Posterior vena cava (tissue), 2 donors: Measurements from ENCODE around the gene PEDS1. TPM values are rescaled to one million over a fixed set of nuclear protein-coding genes. Genes with fewer than 3 reads are reported as not detected.
"Not testable (repeated sequence)": the region's sequence is repeated elsewhere in the genome, so short reads cannot be mapped to it uniquely, and the experiment has no call there.

Experiments
- DNase-seq: peaks from one replicate; pipeline ENCODE4 v3.0.0-alpha.2; 2020; ENCODE audit warnings: low spot score
- intact Hi-C, 2 donors: fragments of 100-400 bp; cut with DNase I; formaldehyde crosslinking; loops; one replicate each; pipeline versions ENCODE4 v1.14.1 to v1.14.2; 2022 to 2023
- long read RNA-seq, 2 donors: library from polyadenylated mRNA; unstranded; transcript quantifications; one replicate each; pipeline ENCODE4 v2.0.0, GENCODE V29; 2020 to 2021
- total RNA-seq, 2 donors: library from RNA; stranded (reverse); fragmentation: NEBNext Ultra II Directional; extraction: Animal tissue kit (Norgen Biotek cat#: 25700); gene quantifications; one replicate each; pipeline ENCODE4 v1.2.1, GENCODE V29; 2021
- donor health status: DM: yes; HTN: yes; CAD: no.
- donor health status: DM: yes; HTN: yes; CAD: no.

The PEDS1 gene
- 10 to 100 TPM; 31.5 to 35.5 TPM for total RNA-seq
- long read RNA-seq, donor 1, full-length matches to known transcripts: 12 of 25 reads
- long read RNA-seq, donor 1, partial matches to known transcripts: 3 of 25 reads
- long read RNA-seq, donor 1, other reads (novel, unspliced or antisense): 10 of 25 reads
- long read RNA-seq, donor 2, full-length matches to known transcripts: 76 of 103 reads
- long read RNA-seq, donor 2, partial matches to known transcripts: 11 of 103 reads
- long read RNA-seq, donor 2, other reads (novel, unspliced or antisense): 16 of 103 reads

DNA sequence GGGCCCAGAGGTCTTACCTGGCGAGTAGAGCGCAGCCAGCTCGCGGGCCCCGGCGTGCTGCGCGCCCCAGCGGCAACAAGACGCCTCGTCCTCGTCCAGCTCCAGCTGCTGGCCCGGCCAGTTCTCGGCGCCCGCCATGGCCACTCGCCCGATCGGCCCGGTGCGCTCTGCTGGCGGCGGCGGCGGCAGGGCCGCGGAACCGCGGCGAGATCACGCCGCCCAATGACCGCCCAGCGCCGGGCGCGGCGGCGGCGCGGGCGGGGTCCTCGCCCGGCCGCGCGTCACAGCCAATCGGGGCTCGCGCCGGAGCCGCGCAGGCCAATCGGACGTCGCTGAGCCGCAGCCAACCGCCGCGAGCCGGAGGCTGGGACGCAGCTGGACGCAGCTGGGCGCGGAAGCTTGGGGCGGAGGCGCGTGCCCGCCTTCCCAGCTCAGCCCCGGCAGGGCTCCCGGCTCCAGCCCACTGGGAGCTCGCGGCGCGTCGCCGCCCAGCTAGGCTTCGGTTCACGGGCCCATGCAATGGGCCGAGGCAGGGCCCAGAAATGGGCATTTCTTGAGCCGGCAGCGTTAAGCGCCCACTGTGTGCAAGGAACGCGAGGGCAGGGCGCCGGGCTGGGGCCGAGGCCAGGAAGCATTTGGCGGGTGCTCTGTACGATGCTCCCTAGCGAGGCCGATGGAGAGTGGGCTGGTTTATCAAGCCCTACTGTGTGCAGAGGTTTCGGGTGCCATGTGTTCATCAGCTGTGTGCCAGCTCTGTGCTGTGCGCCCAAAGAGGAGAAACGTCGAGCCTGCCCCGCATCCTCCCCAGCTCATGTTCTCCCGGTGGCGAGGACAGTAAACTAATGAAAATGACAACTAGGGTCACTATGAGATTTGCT is at the start of gene PEDS1:
Gene PEDS1, minus strand, starts transcription at position 224 of the 878 bp plus-strand sequence. Its CDS starts 86 bp downstream, at position 138.
- intact Hi-C loops: no loop called here

GRCh38 chr20:50202677-50203076 is 49.2 kb upstream of the PEDS1 start:
- no peak for DNase-seq
- intact Hi-C loops: no loop called here

More for the DNA sequence above, at the start of gene PEDS1:
- peak; percentile 98 for DNase-seq

- intact Hi-C loops, DNase-seq: not testable (repeated sequence)
Measured at GRCh38 chr20:50201710-50202109, 48.2 kb upstream of the PEDS1 start.

GRCh38 chr20:50200482-50201104 is 47.1 kb upstream of the PEDS1 start:
- no peak for DNase-seq
- intact Hi-C loops: no loop called here

GRCh38 chr20:50199703-50200102 is 46.2 kb upstream of the PEDS1 start:
- intact Hi-C loops: loop anchor here in 1 of 2 donors (10.0 kb wide), 2 partner anchors 85 to 175 kb away; no protein-coding TSS in a partner anchor

DNA sequence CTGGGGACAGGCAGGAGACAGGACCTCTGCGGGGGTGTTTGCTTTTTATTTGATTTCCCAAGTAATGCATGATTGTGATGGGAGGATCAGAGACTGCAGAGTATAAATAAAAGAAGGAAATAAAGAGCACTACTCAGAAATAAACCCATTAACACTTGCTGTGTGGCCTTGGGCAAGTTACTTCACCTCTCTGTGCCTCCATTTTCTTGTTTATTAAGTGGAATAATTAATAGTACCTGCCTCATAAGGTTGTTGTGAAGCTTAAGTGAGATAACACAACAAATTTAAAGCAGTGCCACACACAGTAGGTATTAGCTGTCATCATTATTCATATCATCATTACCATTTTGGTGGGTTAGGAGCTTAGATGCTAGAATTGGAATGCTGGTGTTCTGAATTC is 45.2 kb upstream of the PEDS1 start:
- intact Hi-C loops: loop anchor here in 1 of 2 donors (10.0 kb wide), 2 partner anchors 86 to 176 kb away; no protein-coding TSS in a partner anchor
- DNase-seq: no peak

More at GRCh38 chr20:50199703-50200102, 46.2 kb upstream of the PEDS1 start:
- no peak for DNase-seq

- intact Hi-C loops: loop anchor here in 1 of 2 donors (10.0 kb wide), 2 partner anchors 87 to 177 kb away; no protein-coding TSS in a partner anchor
- no peak for DNase-seq
Measured at GRCh38 chr20:50198180-50198666, 44.7 kb upstream of the PEDS1 start.

- intact Hi-C loops: loop anchor here in 1 of 2 donors (10.0 kb wide), 2 partner anchors 87 to 177 kb away; no protein-coding TSS in a partner anchor
Measured at GRCh38 chr20:50197463-50198179, 44.1 kb upstream of the PEDS1 start.

DNA sequence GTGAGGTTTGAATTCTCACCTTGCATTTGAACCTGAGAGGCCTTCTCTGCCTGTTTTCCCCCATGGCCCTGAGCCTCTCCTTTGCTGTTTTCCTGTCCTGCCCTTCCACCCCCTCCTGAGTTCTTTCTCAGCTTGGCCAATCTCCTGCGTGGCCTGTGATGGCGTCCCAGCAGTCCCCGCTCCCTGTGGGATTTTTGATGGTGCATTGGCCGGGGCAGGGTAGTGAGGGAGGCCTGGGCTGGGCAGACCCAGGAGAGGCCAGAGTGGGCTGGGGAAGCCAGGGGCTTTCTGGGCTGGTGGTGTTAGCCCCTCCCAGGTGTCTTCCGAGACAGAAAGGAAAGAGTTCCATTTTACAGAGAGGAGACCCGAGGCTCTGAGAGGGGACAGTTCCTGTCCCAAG is 43.4 kb upstream of the PEDS1 start:
- intact Hi-C loops: loop anchor here in 1 of 2 donors (1.0 to 10.0 kb wide), 3 partner anchors 46 to 178 kb away; no protein-coding TSS in a partner anchor
- no peak for DNase-seq

More at GRCh38 chr20:50197463-50198179, 44.1 kb upstream of the PEDS1 start:
- DNase-seq: no peak

DNA sequence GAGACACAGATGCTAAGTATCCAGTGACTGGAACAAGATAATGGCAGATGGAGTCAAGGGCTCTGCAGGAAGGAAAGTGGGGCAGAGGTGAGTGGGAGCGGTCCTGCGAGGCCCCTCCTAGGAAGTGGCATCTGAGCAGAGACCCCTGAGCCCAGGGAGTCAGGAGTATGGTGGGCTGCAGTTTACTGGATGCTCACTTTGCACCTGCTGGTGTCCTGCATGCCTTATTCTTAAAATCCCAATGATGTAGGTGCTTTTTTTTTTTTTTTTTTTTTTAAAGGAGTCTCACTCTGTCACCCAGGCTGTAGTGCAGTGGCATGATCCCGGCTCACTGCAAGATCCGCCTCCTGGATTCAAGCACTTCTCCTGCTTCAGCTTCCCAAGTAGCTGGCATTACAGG is 42.7 kb upstream of the PEDS1 start:
- intact Hi-C loops: loop anchor here in 1 of 2 donors (1.0 to 10.0 kb wide), 3 partner anchors 47 to 179 kb away; no protein-coding TSS in a partner anchor
- no peak for DNase-seq

DNA sequence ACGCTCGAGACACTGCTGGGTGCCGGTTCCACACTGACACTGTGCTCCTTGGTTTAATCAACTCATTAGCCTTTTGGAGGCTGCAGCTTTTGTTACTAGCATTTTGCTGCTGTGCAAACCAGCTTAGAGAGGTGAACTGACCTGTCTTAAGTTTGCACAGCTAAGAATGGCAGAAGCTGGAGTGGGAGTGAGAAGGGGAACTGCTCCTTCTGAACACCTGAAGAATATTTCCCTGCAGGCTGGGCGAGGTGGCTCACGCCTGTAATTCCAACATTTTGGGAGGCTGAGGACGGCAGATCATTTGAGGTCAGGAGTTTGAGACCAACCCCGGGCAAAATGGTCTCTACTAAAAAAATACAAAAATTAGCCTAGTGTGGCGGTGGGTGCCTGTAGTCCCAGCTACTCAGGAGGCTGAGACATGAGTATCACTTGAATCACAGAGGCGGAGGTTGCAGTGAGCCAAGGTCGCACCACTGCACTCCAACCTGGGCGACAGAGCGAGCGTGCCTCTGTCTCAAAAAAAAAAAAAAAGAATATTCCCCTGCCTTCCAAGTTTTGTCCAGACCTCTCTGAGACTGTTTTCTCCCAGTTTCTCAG is 42.1 kb upstream of the PEDS1 start:
- intact Hi-C loops: loop anchor here in 1 of 2 donors (1.0 to 10.0 kb wide), 3 partner anchors 48 to 179 kb away; no protein-coding TSS in a partner anchor
- DNase-seq: no peak

GRCh38 chr20:50194831-50195523 is 41.5 kb upstream of the PEDS1 start:
- no peak for DNase-seq
- intact Hi-C loops: loop anchor here (5.0 to 10.0 kb wide), 4 partner anchors 90 to 187 kb away; no protein-coding TSS in a partner anchor

GRCh38 chr20:50194422-50194830 is 40.9 kb upstream of the PEDS1 start:
- DNase-seq: no peak
- intact Hi-C loops: loop anchor here (5.0 to 10.0 kb wide), 4 partner anchors 90 to 188 kb away; no protein-coding TSS in a partner anchor

DNA sequence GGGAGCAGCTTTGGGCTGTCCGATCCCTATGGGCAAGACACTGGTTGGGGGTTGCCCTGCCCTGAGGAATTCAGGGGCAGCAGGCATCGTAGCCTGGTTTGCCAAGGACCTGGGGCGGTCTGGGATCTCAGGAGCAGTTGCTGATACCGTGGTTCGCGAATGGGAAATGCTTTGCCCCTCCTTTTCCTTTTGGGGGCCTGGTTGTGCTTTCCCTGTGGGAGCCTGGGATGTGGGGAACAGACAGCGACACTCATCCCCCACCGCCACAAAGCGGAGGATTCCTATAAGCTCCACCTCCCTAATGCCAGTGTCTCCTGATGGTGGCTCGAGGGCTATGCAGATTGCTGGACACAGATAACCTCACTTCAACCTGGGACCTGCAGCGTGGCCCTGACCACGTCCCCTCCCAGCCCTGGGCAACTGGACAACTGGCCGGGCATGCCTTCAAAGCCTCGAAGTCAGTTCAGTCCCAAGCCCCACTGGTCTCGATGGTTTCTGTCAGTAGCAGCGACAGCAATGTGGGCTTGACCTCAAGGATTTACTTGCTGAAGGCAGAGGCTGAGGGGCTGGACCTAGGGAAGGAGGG is 40.4 kb upstream of the PEDS1 start:
- intact Hi-C loops: loop anchor here (5.0 to 10.0 kb wide), 4 partner anchors 91 to 188 kb away; no protein-coding TSS in a partner anchor
- no peak for DNase-seq

DNA sequence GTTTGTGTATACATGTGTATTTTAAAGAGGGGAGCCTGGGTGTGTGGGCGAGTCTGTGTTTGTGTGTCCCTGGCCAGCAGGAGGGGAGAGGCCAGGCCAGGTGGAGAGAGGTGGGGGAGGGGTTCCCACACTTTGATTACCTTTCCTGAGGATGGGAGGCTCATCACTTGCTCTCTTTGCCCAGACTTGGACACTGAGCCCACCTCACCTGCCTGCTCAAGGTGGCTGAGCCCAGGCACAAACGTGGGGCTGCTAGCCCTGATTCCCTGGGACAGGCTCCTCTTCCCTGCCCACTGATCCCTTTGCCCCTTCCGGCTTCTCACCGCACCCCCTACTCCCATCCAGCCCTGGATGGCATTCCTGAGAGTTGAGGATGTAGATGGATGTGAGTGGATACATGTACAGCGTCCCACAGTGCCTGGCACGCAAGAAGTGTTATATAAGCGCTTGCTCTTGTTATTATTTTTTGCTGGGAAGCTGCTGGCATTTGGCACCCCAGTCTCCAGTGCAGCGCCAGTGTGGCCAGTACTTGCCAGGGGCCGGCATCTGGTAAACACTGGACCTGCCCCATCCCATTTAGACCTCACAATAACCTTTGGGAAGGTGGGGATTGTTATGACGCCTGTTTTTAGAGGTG is 39.8 kb upstream of the PEDS1 start:
- no peak for DNase-seq
- intact Hi-C loops: loop anchor here (5.0 to 10.0 kb wide), 4 partner anchors 91 to 189 kb away; no protein-coding TSS in a partner anchor
